ENCODE data around the gene CCNH. TPM values are rescaled to one million over a fixed set of nuclear protein-coding genes. Genes with fewer than 3 reads are reported as not detected.

The CCNH gene
- total RNA-seq, 4 donors from 2014 or later: 191 to 370 (median 240) TPM

DNA sequence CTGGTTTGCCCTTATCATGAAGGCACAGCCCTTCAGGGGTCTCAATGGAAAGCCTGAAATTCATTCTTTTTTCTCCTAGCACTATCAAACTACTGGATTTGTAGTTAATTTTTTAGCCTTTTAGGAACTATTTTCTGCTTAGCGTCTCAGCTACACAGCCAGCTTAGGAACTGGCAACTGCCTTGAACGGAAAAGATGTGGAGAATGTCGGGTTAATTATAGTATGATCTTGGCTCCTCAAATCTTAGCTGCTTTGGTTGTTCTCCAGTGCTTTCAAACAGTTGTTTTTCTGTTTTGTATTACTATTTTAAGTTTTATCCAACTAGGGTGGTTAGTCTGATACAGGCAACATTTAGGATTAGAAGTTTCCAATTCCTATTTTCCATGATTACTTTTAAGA is 44.1 kb downstream of the CCNH start:
- DNase-seq (ENCODE audit: low spot score): no peak
- no peak for ATAC-seq (ENCODE audit: low FRiP score)
- TF ChIP-seq, protein P1, sequence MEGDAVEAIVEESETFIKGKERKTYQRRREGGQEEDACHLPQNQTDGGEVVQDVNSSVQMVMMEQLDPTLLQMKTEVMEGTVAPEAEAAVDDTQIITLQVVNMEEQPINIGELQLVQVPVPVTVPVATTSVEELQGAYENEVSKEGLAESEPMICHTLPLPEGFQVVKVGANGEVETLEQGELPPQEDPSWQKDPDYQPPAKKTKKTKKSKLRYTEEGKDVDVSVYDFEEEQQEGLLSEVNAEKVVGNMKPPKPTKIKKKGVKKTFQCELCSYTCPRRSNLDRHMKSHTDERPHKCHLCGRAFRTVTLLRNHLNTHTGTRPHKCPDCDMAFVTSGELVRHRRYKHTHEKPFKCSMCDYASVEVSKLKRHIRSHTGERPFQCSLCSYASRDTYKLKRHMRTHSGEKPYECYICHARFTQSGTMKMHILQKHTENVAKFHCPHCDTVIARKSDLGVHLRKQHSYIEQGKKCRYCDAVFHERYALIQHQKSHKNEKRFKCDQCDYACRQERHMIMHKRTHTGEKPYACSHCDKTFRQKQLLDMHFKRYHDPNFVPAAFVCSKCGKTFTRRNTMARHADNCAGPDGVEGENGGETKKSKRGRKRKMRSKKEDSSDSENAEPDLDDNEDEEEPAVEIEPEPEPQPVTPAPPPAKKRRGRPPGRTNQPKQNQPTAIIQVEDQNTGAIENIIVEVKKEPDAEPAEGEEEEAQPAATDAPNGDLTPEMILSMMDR (IDR thresholded peaks at IDR 0.05): no peak

DNA sequence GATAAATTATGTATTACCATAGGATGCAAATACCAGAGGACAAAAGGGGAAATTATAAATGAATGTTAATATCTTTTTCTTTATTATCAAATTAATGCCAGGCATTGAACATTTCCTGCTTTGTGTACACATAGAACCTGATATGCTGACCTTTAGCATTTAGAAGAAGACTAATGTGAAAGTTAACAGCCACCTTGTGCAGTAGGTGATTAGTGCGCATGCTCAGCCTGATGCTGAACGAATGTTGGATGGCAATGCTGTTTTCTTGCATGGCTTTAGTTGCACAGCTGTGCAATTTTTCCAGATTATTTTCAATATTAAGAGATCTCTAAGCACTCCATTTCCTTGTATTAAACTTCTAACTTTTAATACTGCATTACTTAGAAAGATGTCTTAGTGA is 45.5 kb downstream of the CCNH start:
- no peak for ATAC-seq (ENCODE audit: low FRiP score)
- no peak for DNase-seq (ENCODE audit: low spot score)
- TF ChIP-seq, protein P1 (IDR thresholded peaks at IDR 0.05): no peak

DNA sequence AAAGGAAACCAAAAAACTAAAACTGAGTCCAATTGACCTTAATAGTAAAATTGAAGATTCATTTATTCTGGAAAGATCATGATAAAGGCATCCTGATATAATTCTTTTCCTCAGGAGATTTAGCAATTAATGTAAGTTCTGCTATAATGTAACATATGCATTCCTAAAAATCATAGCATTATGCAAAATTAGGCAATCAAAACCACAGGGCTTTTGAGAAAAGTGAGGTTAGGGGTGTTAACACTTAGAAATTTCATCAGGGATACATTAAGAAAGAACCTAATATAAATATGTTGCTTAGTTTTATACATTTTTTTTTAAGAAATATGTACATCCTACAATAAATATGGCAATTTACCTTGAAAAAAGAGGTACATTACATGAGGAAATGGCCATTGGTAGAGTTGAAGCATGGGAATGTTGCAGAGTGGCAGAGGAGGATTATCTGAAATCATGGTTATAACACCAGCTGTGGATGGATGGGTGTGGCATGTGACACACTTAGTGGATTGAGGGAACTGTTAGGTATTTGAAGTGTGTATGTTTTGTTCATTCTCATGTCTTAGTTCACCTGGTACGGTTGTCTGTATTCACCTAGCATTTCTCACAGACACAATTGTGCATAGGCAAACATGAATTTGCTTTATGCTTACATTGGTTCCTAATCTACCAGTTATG is 51.1 kb downstream of the CCNH start:
- ATAC-seq (ENCODE audit: low FRiP score) (no peak), DNase-seq (ENCODE audit: low spot score) (no peak)
- TF ChIP-seq, protein P1 (IDR thresholded peaks at IDR 0.05): no peak

DNA sequence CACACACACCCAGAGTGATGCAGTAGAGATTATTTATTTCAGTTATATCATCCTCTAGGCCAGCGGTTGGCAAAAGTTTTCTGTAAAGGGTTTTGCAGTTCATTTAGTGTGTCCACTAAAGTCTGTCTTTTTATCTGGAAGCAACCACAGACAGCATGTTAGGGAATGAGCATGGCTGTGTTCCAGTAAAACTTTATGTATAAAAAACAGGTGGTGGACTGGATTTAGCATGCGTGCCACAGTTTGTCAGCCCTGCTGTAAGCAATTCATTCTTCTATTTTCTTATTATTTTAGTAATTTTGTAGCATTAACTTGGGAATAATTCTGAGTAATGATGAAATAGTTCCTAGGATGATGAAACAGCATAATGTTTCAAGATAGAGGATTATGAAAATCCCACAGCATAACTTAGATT is 51.7 kb downstream of the CCNH start:
- DNase-seq (ENCODE audit: low spot score) (no peak), ATAC-seq (ENCODE audit: low FRiP score) (no peak)
- TF ChIP-seq, protein P1 (IDR thresholded peaks at IDR 0.05): no peak

DNA sequence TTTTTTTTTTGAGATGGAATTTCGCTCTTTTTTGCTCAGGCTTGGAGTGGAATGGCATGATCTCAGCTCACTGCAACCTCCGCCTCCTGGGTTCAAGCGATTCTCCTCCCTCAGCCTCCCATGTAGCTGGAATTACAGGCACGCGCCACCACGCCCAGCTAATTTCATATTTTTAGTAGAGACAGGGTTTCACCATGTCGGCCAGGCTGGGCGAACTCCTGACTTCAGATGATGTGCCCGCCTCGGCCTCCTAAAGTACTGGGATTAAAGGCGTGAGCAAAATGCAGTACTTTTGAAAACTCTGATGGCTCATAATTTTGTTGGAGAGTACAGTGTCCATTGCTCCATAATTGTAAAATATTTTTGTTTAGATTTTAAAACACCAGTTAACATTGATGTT is 52.6 kb downstream of the CCNH start:
- DNase-seq (ENCODE audit: low spot score) (no peak), ATAC-seq (ENCODE audit: low FRiP score) (no peak)

DNA sequence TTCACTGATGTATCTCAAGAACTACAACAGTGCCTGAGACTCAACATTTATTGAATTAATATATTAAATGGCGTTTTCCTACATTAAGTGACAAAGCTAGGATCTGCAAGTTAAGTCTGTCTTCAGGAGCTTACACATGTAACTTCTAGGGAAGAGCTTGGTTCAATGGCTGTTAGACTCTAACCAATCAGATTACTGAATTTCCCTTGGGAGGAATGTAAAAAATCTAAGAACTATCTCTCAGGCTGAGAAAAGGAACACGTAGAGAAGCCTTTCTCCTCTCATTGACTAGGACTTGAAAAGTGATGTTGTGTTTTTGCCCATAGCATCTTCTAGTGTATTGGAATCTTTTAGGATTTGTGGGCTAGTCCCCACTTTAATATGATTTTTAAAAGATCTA is 53.6 kb downstream of the CCNH start:
- TF ChIP-seq, protein P1 (IDR thresholded peaks at IDR 0.05): no peak
- ATAC-seq (ENCODE audit: low FRiP score) (no peak), DNase-seq (ENCODE audit: low spot score) (no peak)

More for the DNA sequence above, 52.6 kb downstream of the CCNH start:
- TF ChIP-seq, protein P1 (IDR thresholded peaks at IDR 0.05): no peak

DNA sequence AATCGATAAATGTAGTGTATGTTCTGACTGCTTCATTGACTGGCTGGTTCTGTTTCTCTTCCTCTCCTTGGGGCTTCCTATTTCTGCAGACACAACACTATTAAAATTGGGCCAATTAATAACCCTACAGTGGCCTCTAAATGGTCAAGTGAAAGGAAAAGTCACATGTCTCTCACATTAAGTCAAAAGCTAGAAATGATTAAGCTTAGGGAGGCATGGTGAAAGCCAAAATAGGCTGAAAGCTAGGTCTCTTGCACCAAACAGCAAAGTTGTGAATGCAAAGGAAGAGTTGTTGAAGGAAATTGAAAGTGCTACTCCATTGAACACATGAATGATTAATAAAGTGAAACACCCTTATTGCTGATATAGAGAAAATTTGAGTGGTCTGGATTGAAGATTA is 58.2 kb downstream of the CCNH start:
- TF ChIP-seq, protein P1 (IDR thresholded peaks at IDR 0.05): no peak
- DNase-seq (ENCODE audit: low spot score) (no peak), ATAC-seq (ENCODE audit: low FRiP score) (no peak)

Measured in omental fat pad (tissue), 4 donors.